NCI-H1436 treated with DMSO at 0.1 percent for 48 hours (cell line): ENCODE results near the gene CSTPP1.

Source experiments
- DNase-seq: peaks from one replicate; lab custom pipeline; 2025; lab: John Stamatoyannopoulos, UW

The CSTPP1 gene

DNA sequence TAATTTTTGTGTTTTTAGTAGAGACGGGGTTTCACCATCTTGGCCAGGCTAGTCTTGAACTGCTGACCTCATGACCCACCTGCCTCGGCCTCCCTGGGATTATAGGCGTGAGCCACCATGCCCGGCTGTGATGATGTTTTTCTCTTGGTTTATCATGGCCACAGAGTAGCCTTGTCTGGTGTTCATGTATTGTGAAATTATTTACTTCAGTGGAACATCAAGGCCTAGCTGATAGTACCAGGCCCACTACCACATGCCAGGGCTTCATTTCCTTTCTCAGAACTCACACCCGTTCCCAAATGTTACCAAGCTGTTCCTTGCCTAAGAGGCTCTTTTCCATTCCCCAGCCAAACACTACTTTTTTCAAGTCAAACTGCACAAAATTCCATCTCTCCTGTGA is 272.1 kb downstream of the CSTPP1 start:
- no peak for DNase-seq
